ENCODE measurements around the gene CSDE1.
A peak's percentile ranks its signal among the peaks of the same experiment; 100 is the strongest.

The CSDE1 gene

DNA sequence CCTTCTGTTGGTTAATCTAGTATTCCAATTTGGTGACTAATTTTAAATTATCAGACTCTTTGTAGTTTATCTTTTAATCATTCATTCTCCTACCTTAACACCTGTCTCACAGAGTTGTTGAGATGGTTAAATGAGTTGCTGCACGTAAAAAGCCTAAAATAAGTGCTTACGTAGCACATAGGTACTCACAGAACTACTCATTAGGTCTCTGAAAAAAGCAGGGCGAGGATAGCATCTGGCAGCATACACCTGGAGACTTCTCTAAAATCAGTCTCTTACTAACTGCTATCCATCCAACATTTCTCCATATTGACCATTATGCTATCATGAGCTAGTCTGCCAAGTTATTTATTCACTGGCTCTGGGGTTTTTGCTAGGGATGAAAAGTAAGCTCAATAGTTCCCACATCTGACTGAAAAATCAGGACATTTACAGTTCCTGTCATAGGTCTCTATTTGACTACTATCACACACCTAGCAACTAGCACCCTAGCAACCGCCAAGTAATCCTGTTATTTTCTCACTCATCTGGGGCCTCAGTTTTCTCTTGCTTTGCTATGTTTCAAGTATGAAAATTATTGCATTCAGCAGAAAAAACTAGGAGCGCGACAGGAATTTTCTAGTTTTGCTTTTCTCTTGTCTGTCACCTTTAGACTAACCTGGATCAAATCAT lies 11.2 kb downstream of the CSDE1 start:
- no peak for DNase-seq

DNA sequence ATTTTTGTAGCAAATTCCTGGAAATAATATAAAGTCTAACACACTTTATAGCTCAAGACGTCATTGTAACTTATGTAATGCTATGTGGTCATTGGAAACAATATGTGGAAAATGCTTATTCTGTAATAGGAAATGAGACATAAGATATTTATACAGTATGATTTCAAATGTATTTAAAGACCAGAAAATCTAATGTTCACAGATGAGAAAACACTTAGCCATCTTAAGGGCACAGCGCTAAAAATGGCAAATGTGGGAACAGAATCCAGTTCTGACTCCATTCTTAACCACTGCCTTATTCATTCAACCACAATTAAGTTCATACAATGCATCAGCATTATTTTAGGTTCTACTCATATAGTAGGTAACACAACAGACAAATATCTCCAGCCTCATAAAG lies 12.5 kb downstream of the CSDE1 start:
- no peak for DNase-seq

DNA sequence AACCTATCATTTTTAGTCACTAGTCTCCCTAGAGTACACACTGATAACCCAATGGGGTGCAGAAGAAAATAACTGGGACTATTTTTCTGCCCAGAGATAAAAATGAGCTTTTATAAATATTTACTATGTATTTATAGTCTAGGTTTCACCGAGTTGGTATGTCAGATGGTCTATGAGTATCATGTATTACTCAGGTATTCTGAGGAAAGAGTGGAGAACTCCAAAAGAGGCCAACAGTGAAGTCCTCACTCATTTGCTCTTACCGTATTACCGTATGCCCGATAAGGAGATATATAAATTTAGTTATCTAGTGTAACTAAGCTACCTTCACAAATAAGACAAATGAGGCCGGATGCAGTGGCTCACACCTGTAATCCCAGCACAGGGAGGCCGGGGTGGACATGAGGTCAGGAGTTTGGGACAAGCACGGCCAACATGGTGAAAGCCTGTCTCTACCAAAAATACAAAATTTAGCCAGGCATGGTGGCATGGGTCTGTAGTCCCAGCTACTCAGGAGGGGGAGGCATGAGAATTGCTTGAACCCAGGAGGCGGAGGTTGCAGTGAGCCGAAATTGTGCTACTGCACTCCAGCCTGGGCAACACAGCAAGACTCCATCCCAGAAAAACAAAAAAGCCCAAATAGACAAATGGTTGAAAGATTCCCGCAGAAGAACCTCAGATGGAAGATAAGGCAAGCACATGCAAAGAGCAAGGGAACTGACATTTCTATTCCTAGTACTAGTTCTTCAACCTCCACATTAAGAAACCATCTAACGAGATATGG lies 15.6 kb downstream of the CSDE1 start:
- DNase-seq, result no peak

DNA sequence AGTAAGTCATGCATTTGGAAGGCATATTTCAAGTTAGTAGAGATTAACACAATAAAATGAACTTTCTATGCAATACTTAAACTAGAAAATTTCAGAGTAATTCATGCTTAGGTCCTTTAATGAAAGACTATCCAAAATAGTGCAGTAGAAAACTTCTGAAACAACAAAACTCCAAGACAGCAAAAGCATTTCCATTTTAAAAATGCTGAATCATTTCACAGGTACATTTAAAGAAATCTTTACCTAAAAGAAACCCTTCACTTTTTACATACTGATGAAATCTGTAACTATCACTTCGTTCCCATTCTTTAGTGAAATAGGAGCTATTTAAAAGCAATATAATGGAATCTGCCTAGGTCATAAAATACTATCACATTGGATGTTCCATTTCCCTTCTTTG lies 17.5 kb downstream of the CSDE1 start:
- no peak for DNase-seq

DNA sequence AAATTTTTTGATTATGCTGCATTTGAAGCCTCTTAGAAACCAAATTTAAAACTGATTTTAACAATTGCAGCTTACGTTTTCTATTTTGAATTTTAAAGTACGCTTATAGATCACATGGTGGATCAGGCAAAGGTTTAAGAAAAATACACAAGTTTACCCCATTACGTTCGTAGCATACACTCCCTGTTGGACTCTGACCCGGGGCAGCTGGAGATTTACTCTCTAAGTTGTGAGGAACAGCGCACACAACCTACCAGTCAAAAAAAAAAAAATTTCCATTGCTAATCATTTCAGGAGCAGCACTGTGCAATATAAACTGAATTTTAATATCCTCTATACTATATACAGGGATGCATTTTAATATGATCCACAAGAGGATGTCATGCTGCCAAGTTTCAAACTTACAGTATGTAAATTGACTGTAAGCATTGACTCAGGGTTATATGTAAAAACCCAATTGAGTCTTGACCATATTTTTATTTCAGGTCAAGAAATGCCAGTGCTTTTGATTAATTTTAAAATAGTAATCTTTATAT lies 20.4 kb downstream of the CSDE1 start:
- DNase-seq, result no peak

DNA sequence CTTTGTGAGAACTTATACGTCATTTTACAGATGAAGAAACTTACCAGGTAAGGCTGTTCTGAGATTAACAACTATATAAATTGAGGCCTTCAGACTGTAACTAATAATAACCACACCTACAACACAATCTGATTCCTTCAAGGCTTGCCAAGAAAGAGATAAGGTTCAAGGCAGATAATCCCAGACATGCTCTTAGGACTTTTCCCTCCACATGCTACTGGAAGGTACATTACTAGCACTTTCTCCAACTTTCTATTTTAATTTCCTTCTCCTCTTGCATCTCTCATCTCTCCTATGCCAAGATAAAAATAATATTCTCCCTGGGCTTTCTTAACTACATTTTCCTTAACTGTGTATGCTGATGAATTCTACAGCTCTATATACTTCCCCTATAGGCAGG lies 22.3 kb downstream of the CSDE1 start:
- no peak for DNase-seq

DNA sequence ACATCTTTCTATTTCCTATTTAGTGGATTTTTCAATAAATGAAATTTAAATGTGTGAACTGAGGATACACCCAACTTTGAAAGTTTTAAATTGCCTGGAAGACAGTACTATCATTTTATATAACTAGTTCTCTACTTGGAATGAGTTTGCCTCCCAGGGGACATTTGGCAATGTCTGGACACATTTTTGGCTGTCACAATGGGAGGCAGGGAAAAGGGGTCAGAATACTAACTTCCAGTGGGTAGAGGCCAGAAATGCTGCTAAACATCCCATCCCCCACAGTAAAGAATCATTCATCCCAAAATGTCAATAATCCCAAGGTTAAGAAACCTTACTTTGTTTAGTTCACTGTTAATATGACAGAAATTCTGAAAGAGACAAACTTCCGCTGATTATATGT lies 28.0 kb downstream of the CSDE1 start:
- DNase-seq, result no peak

DNA sequence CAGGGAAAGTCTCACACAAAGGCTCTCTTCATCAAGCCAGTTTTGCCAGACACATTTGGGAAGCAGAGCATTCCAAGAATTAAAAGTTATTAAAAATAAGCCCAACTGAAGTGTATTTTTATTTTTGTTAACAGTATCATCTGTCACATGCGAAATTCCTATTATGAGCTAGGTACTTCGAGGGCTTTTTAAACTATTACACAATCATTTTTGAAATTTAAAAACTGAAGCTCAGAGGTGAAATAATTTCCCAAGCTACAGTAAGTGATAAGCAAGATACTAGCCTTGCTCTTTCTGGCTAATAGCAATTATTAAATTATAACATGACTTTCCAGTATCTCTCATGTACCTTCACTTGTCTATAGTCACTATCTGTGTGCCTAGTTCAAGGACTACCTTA lies 29.2 kb downstream of the CSDE1 start:
- DNase-seq, result no peak

DNA sequence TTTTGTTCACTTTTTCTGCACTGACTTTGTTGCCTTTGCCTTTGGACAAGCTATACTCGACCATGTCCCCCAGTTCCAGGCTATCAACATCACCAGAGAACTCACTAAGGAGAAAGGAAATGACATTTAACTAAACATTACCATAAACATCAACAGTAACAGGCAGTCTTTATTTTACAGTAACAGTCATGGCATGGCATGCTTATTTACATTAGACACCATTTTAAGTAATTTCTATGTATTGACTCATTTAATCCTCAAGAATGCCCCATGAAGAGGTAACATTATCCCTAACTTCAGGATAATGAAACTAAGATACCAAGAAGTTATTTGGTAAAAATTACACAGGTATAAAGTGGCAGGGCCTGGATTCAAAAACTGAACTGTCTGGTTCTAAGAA lies 32.6 kb downstream of the CSDE1 start:
- no peak for DNase-seq

DNA sequence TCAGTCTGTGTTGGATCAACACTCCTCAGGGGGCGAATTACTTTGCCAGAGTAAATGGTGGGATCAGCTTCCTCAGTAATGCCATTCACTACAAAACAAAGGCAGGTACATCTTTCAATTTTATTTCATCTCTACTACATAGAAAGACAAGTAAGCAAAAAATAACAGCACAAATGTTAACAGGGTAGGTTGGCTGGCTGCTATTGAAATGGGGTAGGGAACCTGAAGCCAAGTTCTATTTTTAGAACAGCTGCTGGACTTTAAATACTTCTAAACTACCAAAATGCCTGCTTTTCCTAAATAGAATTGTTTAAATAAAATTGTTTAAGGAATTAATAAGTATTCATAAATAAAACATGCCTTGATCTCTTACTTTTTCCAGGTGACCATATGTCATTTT lies 33.9 kb downstream of the CSDE1 start:
- DNase-seq, result no peak

DNA sequence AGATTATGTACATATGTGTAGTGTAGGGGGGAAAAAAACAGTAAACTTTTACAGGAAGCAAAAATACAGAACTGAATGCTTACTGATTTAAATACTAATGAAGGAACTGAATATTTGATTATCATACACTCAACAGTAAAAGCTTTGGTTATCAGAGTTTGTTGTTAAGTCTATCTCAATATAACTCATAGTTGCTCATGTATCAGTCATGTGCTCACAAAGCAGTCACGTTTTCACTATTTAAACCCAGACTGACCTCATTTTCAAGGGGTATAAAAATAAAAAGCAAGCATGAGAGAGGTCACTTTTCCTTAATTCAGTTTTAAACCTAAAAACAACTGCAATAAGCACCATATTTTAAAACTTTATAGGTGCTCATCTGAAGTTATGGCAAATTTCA lies 34.3 kb downstream of the CSDE1 start:
- DNase-seq, result no peak

DNA sequence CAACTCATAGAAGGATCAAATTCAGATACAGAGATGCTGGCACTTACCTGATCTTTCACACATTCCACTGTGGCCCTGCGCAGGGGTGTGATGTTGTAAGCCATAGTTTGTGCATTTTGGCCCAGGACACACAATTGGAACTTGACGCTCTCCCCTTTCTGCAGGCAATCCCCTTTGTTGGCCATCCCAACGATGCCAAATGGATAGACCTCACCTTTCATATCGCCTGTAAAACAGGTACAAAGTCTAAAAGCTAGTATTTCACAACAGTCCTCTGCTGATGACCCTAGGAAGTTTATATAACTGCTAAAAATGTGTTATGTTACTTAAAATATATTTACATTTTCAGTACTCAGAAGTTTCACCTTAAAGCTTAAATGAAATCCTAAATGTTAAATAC lies 37.3 kb downstream of the CSDE1 start:
- no peak for DNase-seq

DNA sequence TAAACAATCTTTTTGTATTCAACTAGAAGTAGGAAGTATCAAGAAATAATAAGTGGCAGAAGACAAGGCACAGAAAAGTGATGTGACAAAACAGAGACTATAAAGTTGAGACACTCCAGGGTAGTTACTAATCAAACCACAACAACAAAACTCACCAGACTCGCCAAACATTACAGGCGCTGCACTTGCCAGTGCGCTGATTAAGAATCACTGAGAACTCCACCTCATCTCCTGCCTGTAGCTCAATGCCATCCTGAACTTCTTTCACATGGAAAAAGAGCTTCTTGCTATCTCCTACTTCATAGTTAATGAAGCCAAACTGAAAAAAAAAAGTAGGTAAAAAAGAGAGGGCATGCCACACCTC lies 38.4 kb downstream of the CSDE1 start:
- DNase-seq, result no peak

DNA sequence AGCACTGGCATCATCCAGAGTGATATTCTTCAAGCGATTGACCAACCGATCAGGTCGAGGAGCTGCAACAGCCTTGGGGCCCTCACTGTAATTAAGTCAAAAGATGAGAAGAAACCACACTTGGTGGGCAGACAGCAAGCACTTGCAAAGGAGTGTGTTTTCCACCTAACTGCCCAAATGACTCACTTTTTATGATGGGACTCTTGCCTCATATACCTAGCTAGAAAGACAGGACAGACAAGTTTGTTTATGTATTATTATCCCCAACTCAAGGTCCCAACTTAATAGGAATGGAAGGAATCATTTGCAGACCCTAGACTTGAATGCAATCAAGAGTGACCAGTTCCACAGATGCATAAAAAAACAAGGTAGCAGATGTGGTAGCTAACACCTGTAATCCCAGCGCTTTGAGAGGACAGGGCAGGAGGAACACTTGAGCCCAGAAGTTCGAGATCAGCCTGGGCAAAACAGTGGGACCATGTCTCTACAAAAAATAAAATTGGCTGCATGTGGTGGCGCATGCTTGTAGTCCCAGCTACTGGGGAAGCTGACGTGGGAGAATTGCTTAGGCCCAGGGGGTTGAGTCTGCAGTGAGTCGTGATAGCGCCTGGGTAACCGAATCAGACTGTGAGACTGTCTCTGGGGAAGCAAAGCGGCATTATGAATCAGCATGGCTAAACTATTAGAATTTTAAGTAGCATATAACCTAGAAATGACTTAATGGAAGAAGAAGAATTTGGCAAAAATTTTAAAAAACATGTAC lies 38.9 kb downstream of the CSDE1 start:
- no peak for DNase-seq

DNA sequence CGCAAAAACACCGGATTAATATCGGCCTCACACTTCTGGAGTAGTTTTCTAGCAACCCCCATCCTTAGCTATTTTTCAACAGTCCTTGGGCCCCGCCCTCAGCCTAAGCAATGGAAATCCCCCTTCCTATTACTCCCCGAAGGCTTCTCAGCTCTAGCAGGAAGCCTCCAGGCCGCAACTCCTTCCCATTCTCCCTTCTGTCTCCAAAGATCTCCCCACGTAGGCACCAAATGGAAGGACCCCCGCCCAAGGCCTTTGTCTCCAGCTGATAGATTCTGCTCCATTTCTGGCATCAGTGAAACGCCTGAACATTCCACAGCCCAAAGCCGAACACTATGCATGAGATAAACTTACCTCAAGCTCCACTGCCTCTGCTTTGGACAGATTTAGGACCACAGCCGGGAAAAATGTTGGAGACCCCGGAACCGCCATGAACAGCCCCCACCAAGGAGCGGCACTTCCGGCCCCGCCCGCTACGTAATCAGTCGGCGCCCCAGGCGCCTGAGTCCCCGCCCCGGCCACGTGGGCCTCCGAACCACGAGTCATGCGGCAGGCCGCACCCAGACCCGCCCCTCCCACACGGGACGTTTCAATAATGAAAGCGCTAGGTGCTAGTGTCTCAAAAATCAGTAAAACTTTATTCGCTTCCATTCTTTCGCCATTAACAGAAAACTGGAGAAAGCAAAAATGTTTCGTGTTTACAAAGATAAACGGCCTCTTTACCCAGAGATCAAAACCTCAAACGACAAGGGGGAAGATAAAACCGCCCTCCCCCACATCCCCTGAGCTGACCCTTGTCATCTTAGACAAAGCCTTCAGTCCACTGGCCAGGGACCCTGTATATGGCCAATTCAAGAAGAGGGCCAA lies 41.2 kb downstream of the CSDE1 start, which contains the start of gene NRAS:
NRAS (minus strand) TSS at position 468 of the 867 bp plus-strand sequence. CDS start 611 bp downstream, outside the sequence.
- peak; percentile 92 for DNase-seq

DNA sequence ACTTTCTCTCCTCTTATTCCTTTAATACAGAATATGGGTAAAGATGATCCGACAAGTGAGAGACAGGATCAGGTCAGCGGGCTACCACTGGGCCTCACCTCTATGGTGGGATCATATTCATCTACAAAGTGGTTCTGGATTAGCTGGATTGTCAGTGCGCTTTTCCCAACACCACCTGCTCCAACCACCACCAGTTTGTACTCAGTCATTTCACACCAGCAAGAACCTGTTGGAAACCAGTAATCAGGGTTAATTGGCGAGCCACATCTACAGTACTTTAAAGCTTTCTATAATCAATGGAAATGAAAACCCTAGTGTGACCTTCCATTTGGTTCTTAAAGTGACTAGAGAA lies 41.9 kb downstream of the CSDE1 start:
- no peak for DNase-seq

DNA sequence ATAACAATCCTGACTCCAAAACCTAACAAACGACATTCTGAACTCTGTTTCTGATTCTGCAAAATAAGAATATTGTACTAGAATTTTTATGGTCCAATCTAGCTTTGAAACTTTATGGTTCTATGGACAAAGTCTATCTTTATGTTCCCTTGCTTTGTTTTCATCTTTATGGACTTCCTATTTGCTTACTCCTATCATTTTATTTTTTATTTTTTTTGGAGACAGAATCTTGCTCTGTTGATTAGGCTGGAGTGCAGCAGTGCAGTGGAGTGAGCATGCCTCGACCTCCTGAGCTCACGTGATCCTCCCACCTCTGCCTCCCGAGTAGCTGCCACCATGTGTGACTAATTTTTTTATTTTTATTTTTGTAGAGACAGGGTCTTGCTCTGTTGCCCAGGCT lies 44.8 kb downstream of the CSDE1 start:
- no peak for DNase-seq

DNA sequence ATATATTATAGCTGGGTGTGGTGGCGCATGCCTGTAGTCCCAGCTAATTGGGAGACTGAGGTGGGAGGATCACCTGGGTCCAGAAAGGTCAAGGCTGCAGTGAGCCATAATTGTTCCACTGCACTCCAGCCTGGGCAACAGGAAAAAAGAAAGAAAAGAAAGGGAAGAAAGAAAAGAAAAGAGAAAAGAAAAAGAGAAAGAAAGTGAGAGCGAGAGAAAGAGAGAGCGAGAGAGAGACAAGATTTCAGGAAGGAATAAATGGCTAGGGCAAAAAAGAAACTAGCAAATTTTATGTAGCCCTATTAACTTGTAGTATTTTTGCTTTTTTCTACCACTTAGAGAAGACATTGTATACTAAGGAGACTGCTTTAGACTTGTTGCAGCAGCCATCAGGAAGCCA lies 47.4 kb downstream of the CSDE1 start:
- DNase-seq, result no peak

DNA sequence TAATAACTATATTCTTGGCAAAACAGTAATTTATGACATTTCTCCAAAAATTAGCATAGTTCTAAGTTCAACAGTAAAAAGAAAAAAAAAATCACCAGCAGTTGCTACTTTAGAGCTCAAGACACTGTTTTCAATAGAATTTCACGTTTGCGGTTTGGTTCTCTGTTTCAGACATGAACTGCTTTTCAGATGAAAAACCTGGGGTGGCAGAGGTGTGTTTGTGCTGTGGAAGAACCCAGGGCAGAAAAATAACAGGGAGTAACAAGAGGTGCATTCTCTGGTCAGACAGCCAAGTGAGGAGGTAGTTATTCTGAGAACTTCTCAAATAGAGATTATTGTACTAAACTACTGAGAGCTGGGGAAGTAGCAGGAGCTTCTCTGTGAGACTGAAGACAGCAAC lies 50.2 kb downstream of the CSDE1 start:
- no peak for DNase-seq

DNA sequence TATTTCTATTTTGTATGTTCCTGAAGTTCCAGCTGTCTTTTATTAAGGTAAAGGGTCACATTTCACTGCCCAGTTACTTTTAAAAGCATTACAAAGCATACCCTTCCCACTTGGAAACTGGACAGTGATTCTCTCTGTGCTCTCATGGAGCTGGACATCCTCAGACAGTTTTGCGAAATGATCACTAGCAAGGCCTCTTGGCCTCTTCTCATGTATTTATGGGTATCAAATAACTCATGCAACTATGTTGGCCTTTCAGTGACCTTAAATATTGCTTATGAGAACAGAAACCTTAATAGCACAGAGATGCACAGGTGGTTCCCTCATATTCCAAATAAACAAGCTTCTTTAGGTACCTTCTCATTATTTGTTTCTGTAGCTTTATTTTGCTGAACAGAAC lies 54.5 kb downstream of the CSDE1 start:
- DNase-seq, result no peak

DNA sequence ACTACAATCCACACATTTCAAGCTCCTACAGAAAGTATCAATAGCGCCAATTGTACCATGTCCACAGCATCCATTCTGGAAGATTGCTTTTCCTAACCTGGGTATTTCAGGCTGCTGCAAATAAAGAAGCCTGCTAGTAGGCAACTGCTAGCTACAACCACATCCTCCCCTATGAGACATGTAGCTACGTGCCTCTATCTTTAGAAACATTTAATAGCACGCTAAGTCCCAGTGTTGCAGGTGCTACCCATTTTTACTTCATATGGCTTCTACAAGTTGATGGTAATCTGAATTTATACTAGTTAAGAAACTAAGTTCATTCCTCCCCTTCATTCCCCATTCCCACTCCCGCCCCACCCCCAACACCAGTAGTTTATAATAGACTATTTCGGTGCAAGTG lies 55.0 kb downstream of the CSDE1 start:
- DNase-seq, result no peak

DNA sequence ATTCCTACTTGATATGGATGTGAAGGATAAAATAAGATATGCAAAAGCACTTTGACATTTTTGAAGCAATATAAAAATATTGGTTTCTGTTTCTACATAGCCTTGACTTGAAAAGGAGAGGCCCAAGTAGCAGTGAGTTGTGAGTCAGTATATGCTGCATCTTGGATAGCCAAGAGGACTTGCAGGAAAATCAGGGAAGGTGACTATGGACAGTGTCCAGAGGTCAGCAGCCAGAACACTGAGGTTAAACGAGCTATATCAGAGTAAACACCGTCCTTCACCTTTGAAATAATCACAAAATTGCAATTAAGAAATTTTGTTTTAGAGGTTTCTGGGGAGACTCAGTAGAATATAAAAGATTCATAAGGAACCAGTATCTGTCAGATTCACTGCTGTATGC lies 55.9 kb downstream of the CSDE1 start:
- no peak for DNase-seq

Data from effector CD8-positive, alpha-beta T cell (primary cell).